ENCODE measurements around the gene KIR3DL3.
"Not testable (repeated sequence)": the region's sequence is repeated elsewhere in the genome, so short reads cannot be mapped to it uniquely, and the experiment has no call there.

Gene KIR3DL3

DNA sequence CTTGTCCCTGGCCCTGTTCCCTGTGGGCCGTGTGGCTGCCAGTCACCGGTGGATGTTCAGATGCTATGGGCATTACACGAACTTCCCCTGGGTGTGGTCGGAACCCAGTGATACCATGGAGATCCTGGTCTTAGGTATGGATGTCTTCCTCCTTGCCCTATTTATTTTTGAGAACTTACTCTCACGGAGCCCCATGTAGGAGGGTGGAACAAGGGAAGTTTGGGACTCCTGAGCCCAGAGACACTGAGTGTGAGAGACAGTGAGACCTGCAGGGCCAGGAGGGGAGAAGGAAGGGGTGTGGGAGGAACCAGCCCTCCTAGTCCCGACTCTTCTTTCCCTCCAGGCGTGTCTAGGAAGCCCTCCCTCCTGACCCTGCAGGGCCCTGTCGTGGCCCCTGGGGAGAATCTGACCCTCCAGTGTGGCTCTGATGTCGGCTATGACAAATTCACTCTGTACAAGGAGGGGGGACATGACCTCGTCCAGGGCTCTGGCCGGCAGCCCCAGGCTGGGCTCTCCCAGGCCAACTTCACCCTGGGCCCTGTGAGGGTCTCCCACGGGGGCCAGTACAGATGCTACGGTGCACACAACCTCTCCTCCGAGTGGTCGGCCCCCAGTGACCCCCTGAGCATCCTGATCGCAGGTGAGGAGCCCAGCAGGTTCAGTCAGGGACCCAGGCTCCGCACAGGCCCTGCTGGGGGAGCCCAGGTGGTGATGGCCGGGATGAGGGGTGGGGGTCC lies 14.9 kb upstream of the KIR3DL3 start:
- TF ChIP-seq, protein P1, sequence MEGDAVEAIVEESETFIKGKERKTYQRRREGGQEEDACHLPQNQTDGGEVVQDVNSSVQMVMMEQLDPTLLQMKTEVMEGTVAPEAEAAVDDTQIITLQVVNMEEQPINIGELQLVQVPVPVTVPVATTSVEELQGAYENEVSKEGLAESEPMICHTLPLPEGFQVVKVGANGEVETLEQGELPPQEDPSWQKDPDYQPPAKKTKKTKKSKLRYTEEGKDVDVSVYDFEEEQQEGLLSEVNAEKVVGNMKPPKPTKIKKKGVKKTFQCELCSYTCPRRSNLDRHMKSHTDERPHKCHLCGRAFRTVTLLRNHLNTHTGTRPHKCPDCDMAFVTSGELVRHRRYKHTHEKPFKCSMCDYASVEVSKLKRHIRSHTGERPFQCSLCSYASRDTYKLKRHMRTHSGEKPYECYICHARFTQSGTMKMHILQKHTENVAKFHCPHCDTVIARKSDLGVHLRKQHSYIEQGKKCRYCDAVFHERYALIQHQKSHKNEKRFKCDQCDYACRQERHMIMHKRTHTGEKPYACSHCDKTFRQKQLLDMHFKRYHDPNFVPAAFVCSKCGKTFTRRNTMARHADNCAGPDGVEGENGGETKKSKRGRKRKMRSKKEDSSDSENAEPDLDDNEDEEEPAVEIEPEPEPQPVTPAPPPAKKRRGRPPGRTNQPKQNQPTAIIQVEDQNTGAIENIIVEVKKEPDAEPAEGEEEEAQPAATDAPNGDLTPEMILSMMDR (IDR thresholded peaks at IDR 0.05; ENCODE audit: low read depth, low read length), result no peak
- no peak overlapping the region for H3K4me3 ChIP-seq (ENCODE audit: low read depth, low read length)

DNA sequence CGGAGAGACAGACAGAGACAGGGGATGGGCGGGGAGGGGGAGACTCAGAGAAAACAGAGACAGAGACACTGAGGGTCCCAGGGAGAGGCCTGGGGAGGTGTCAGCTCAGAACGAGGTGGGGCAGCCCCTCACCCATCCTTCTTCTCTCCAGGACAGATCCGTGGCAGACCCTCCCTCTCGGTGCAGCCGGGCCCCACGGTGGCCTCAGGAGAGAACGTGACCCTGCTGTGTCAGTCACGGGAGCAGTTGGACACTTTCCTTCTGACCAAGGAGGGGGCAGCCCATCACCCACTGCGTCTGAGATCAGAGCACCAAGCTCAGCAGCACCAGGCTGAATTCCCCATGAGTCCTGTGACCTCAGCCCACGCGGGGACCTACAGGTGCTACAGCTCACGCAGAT lies 14.3 kb upstream of the KIR3DL3 start:
- H3K4me3 ChIP-seq (ENCODE audit: low read depth, low read length), result not testable (repeated sequence)

DNA sequence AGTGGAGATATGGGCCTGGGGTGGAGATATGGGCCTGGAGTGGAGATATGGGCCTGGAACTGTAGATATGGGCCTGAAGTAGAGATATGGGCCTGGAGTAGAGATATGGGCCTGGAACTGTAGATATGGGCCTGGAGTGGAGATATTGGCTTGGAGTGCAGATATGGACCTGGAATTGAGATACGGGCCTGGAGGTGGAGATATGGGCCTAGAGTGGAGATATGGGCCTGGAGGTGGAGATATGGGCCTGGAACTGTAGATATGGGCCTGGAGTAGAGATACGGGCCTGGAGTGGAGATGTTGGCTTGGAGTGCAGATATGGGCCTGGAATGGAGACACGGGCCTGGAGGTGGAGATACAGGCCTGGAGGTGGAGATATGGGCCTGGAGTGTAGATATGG lies 402 bp downstream of the KIR3DL3 start:
- TF ChIP-seq, protein P1 (IDR thresholded peaks at IDR 0.05; ENCODE audit: low read depth, low read length), result no peak
- no peak overlapping the region for H3K4me3 ChIP-seq (ENCODE audit: low read depth, low read length)

DNA sequence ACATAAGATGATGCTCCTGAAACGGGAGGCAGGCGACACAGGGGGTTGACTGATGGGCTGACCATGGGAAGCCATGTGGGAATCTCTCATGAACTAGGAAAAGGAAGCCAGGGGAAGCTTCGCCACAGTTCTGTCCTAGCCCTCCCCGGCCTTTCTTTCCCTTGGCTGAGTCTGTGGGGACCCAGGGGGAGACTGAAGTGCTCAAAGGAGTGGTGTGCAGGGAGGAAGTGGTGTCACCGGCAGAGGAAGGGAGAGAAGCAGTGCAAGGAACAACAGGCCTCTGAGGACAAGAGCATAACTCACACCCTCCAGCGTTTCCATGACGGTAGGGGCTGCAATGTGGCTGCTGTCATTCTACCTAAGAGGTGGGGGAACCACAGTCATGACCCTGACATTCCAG lies 1.1 kb downstream of the KIR3DL3 start:
- TF ChIP-seq, protein P1 (IDR thresholded peaks at IDR 0.05; ENCODE audit: low read depth, low read length), result no peak
- no peak overlapping the region for H3K4me3 ChIP-seq (ENCODE audit: low read depth, low read length)

DNA sequence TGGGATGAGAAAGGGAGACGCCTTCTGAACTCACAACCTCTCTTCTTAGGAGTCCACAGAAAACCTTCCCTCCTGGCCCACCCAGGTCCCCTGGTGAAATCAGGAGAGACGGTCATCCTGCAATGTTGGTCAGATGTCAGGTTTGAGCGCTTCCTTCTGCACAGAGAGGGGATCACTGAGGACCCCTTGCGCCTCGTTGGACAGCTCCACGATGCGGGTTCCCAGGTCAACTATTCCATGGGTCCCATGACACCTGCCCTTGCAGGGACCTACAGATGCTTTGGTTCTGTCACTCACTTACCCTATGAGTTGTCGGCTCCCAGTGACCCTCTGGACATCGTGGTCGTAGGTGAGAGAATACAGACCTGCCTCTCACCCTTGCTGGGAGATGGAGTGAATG lies 3.3 kb downstream of the KIR3DL3 start:
- H3K4me3 ChIP-seq (ENCODE audit: low read depth, low read length), result no peak overlapping the region
- TF ChIP-seq, protein P1 (IDR thresholded peaks at IDR 0.05; ENCODE audit: low read depth, low read length), result no peak

DNA sequence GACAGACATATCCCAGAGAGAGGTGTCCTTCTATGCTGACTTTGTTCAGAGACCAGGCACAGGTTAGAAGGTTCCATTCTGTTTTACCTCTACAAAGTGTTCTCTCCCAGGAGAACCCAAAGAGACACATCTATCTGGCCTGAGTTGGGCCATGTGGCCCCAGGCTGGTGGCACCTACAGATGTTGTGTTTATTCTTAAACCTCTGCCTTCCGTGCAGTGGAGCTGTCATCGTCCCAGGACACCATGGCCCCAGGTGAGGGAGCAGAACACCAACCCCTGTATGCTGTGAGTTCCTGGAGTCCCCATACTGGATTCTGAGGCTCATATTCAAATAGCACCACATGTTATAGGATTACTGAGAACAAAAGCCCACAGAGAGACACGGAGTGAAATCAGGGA lies 3.9 kb downstream of the KIR3DL3 start:
- no peak overlapping the region for H3K4me3 ChIP-seq (ENCODE audit: low read depth, low read length)
- TF ChIP-seq, protein P1 (IDR thresholded peaks at IDR 0.05; ENCODE audit: low read depth, low read length), result no peak

DNA sequence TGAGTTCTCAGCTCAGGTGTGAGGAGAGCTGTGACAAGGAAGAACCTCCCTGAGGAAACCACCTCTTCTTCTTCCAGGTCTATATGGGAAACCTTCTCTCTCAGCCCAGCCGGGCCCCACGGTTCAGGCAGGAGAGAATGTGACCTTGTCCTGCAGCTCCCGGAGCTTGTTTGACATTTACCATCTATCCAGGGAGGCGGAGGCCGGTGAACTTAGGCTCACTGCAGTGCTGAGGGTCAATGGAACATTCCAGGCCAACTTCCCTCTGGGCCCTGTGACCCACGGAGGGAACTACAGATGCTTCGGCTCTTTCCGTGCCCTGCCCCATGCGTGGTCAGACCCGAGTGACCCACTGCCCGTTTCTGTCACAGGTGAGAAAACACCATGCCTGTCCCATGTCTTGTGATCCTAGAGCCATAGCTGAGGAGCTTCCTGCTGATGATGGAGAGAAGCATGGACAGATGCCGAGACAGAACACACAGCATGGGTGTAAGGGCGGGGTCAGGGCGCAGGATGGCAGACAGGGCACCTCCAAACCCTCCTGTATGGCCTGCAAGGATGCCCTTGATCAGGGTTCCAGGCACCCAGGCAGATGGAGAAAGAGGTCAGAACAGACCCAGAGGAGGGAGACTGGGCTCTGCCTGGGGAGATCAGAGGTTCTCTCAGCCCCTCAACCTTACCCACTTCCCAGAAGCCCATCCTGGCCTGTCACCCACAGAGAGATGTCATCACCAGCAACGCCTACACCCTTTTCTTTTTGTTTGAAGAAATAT lies 5.4 kb downstream of the KIR3DL3 start:
- TF ChIP-seq, protein P1 (IDR thresholded peaks at IDR 0.05; ENCODE audit: low read depth, low read length), result no peak
- H3K4me3 ChIP-seq (ENCODE audit: low read depth, low read length), result no peak overlapping the region

All from WI38 (cell line).